HepG2 (cell line): ENCODE data around the gene CCDC88C. TPM values are rescaled to one million over a fixed set of nuclear protein-coding genes. Genes with fewer than 3 reads are reported as not detected.

Source experiments
- CHD4 ChIP-seq: fragments of 200-600 bp; sonication (generic); IDR thresholded peaks from 2 replicates; pipeline ENCODE4 v1.7.0; 2017; ENCODE audit warnings: mild to moderate bottlenecking, low read length, borderline replicate concordance
- FOSL2 ChIP-seq: sonication (generic); formaldehyde crosslinking; IDR thresholded peaks from 2 replicates; pipeline ENCODE4 v1.4.0; 2020; ENCODE audit warnings: missing genetic modification reagents
- KAT8 ChIP-seq: IDR thresholded peaks from 2 replicates; pipeline ENCODE4 v1.6.1; 2016; ENCODE audit warnings: missing genetic modification reagents, missing compliant biosample characterization
- KDM6A ChIP-seq: IDR thresholded peaks from 2 replicates; pipeline ENCODE4 v1.6.1; 2016; ENCODE audit warnings: low read depth
- KLF16 ChIP-seq, 2 experiments: sonication (generic) in 1 of 2; formaldehyde crosslinking in 1 of 2; IDR thresholded peaks; 2 replicates each; pipeline versions ENCODE4 v1.6.1 to v1.8.0; 2016 to 2023; ENCODE audit warnings: missing genetic modification reagents in 2 of 2, missing compliant biosample characterization in 1 of 2
- ZNF629 ChIP-seq: sonication (generic); formaldehyde crosslinking; conservative IDR thresholded peaks from 2 replicates; pipeline ENCODE4 v1.5.0; 2020; ENCODE audit warnings: missing genetic modification reagents
- polyA plus RNA-seq, 8 experiments: library from polyadenylated mRNA; depleted of rRNA in 3 of 8; stranded (reverse) in 7 of 8; unstranded in 1 of 8; fragments of >200 nt; fragmentation: Illumina TruSeq in 4 of 8; extraction: Trizol in 4 of 8; gene quantifications; 2 replicates each; pipeline versions ENCODE4 v1.2.1 to v1.2.3, GENCODE V29; 2011 to 2016; ENCODE audit warnings: low read depth in 4 of 8, missing spikeins in 1 of 8, mixed read lengths in 1 of 8; ENCODE audit not compliant: insufficient read depth in 1 of 8
- total RNA-seq, 5 experiments: library from RNA; depleted of rRNA; stranded (reverse); fragments of >200 nt; fragmentation: Illumina TruSeq; extraction: Trizol; gene quantifications; 2 replicates each; pipeline ENCODE4 v1.2.3, GENCODE V29; 2016; ENCODE audit warnings: low read depth in 1 of 5
- TF ChIP-seq, protein P1 (sequence below): sonication (generic); formaldehyde crosslinking; IDR thresholded peaks from 2 replicates; pipeline ENCODE4 v1.4.0; 2020; ENCODE audit warnings: mild to moderate bottlenecking, missing genetic modification reagents, borderline replicate concordance

The CCDC88C gene
- total and polyA plus RNA-seq, 2 of the 13 experiments (the other 11 are each of a cell fraction or from before 2014, with no cell fraction given): 3.6 to 11.7 TPM

DNA sequence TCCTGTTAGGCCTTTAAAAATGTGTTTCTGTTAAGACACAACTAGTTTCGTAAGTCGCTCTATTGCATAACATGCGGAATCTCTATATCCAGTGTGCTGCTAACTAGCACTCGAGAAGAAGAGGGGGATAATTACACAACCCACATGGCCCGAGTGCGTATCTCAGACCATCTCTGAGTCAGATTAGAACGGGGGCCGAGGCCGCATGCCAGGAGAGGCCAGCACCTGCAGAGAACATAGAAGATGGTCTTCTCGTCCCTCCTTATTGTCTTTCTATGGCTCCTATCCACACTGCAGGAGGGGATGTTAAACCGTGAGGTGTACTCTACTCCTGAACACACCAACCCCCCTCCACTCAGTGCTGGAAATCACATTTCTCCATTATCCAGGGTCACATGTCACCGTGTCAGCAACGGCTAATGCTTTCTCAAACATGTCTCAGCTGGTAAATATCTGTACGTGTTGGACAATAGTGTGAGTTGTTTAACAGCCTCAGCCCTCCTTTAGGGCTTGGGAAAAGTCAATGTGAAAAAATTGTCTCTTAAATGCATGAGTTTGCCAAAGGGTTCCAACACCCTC, 56.3 kb downstream of the CCDC88C start (continued):
- TF ChIP-seq, protein P1, sequence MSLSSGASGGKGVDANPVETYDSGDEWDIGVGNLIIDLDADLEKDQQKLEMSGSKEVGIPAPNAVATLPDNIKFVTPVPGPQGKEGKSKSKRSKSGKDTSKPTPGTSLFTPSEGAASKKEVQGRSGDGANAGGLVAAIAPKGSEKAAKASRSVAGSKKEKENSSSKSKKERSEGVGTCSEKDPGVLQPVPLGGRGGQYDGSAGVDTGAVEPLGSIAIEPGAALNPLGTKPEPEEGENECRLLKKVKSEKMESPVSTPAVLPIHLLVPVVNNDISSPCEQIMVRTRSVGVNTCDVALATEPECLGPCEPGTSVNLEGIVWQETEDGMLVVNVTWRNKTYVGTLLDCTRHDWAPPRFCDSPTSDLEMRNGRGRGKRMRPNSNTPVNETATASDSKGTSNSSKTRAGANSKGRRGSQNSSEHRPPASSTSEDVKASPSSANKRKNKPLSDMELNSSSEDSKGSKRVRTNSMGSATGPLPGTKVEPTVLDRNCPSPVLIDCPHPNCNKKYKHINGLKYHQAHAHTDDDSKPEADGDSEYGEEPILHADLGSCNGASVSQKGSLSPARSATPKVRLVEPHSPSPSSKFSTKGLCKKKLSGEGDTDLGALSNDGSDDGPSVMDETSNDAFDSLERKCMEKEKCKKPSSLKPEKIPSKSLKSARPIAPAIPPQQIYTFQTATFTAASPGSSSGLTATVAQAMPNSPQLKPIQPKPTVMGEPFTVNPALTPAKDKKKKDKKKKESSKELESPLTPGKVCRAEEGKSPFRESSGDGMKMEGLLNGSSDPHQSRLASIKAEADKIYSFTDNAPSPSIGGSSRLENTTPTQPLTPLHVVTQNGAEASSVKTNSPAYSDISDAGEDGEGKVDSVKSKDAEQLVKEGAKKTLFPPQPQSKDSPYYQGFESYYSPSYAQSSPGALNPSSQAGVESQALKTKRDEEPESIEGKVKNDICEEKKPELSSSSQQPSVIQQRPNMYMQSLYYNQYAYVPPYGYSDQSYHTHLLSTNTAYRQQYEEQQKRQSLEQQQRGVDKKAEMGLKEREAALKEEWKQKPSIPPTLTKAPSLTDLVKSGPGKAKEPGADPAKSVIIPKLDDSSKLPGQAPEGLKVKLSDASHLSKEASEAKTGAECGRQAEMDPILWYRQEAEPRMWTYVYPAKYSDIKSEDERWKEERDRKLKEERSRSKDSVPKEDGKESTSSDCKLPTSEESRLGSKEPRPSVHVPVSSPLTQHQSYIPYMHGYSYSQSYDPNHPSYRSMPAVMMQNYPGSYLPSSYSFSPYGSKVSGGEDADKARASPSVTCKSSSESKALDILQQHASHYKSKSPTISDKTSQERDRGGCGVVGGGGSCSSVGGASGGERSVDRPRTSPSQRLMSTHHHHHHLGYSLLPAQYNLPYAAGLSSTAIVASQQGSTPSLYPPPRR (CRISPR knock-in tag): peak; percentile 8; the same call in 1 of the 2 replicates
- TF ChIP-seq CHD4 (no peak), KLF16 (CRISPR knock-in tag; IDR thresholded peaks at IDR 0.05) (0 out of 4 replicates have a peak, but pooled peaks of 1 of the 2 experiments have one; percentile 15), KDM6A (no peak), ZNF629 (0 out of 2 replicates have a peak, but pooled peaks have one; percentile 8), FOSL2 (CRISPR knock-in tag) (peak; percentile 83), KAT8 (0 out of 2 replicates have a peak, but pooled peaks have one; percentile 20)
